GM23338 (cell line): Measurements from ENCODE around the gene PAQR9. TPM values are rescaled to one million over a fixed set of nuclear protein-coding genes. Genes with fewer than 3 reads are reported as not detected.

ENCODE experiments used
- ATAC-seq: fragments of 200-7000 bp; cut with Tn5 transposase; 3 replicates; pipeline ENCODE4 v1.9.1; 2020
- DNase-seq: peaks from one replicate; pipeline ENCODE4 v3.0.0-alpha.2; 2015; ENCODE audit warnings: low spot score
- H2AFZ ChIP-seq: fragments of 200-600 bp; sonication (generic); 2 replicates; pipeline ENCODE4 v1.8.0; 2016; ENCODE audit warnings: antibody characterized with exemption, mild to moderate bottlenecking, moderate library complexity
- H3F3A ChIP-seq: fragments of 200-600 bp; sonication (generic); replicated peaks from 2 replicates; pipeline ENCODE4 v1.8.0; 2017; ENCODE audit warnings: antibody characterized with exemption, mixed run types, low read depth
- H3K27ac ChIP-seq: fragments of 200-600 bp; sonication (generic); 2 replicates; pipeline ENCODE4 v1.6.1; 2016; ENCODE audit warnings: low read depth
- H3K27me3 ChIP-seq: fragments of 200-600 bp; sonication (generic); 2 replicates; pipeline ENCODE4 v1.8.0; 2016; ENCODE audit warnings: mild to moderate bottlenecking, mixed run types, moderate library complexity; ENCODE audit not compliant: insufficient read depth
- H3K36me3 ChIP-seq: fragments of 200-600 bp; sonication (generic); 2 replicates; pipeline ENCODE4 v1.8.0; 2016; ENCODE audit warnings: mild to moderate bottlenecking; ENCODE audit not compliant: insufficient read depth
- H3K4me1 ChIP-seq: fragments of 200-600 bp; sonication (generic); 2 replicates; pipeline ENCODE4 v1.8.0; 2016; ENCODE audit warnings: mild to moderate bottlenecking, moderate library complexity; ENCODE audit not compliant: insufficient read depth
- H3K4me2 ChIP-seq: fragments of 200-600 bp; sonication (generic); 2 replicates; pipeline ENCODE4 v1.7.1; 2017; ENCODE audit warnings: mixed run types
- H3K4me3 ChIP-seq: fragments of 200-600 bp; sonication (generic); 2 replicates; pipeline ENCODE4 v1.6.1; 2016; ENCODE audit warnings: mixed run types
- H3K79me2 ChIP-seq: fragments of 200-600 bp; sonication (generic); replicated peaks from 2 replicates; pipeline ENCODE4 v1.8.0; 2017; ENCODE audit warnings: mild to moderate bottlenecking; ENCODE audit not compliant: insufficient read depth
- H3K9me2 ChIP-seq: fragments of 200-600 bp; sonication (generic); 2 replicates; pipeline ENCODE4 v1.8.0; 2017; ENCODE audit not compliant: insufficient read depth
- H4K20me1 ChIP-seq: fragments of 200-600 bp; sonication (generic); replicated peaks from 2 replicates; pipeline ENCODE4 v1.8.0; 2017; ENCODE audit warnings: mild to moderate bottlenecking; ENCODE audit not compliant: insufficient read depth
- H3K27ac Mint-ChIP-seq: 2 replicates; pipeline ENCODE4 v1.8.0; 2020; ENCODE audit warnings: inconsistent platforms, mild to moderate bottlenecking, moderate library complexity, mixed read lengths
- H3K27me3 Mint-ChIP-seq: 3 replicates; pipeline ENCODE4 v1.8.0; 2022; ENCODE audit warnings: low read depth, mild to moderate bottlenecking, moderate library complexity, mixed read lengths, inconsistent platforms; ENCODE audit not compliant: insufficient read depth, poor library complexity
- H3K36me3 Mint-ChIP-seq: 3 replicates; pipeline ENCODE4 v1.8.0; 2021; ENCODE audit warnings: low read depth, mild to moderate bottlenecking, inconsistent platforms, moderate library complexity, mixed read lengths
- H3K4me1 Mint-ChIP-seq: 3 replicates; pipeline ENCODE4 v1.8.0; 2020; ENCODE audit warnings: mild to moderate bottlenecking, inconsistent platforms, mixed read lengths
- H3K4me3 Mint-ChIP-seq: 3 replicates; pipeline ENCODE4 v1.8.0; 2021; ENCODE audit warnings: moderate library complexity, mild to moderate bottlenecking, inconsistent platforms, mixed read lengths
- H3K9me3 Mint-ChIP-seq: 3 replicates; pipeline ENCODE4 v1.8.0; 2020; ENCODE audit warnings: moderate library complexity, mild to moderate bottlenecking, inconsistent platforms, mixed read lengths
- CTCF ChIP-seq, 2 experiments: fragments of 200-600 bp in 1 of 2; sonication (generic) in 1 of 2; conservative IDR thresholded peaks; 2 replicates each; pipeline versions ENCODE4 v1.5.1 to v1.6.1; 2016 to 2017; ENCODE audit warnings: antibody characterized with exemption in 2 of 2, low read depth in 2 of 2, mild to moderate bottlenecking in 2 of 2, moderate library complexity in 1 of 2
- ETS1 ChIP-seq: IDR thresholded peaks from 2 replicates; pipeline ENCODE4 v1.6.1; 2016; ENCODE audit warnings: antibody characterized with exemption
- JUNB ChIP-seq: IDR thresholded peaks from one replicate; pipeline ENCODE4 v1.6.1; 2016; ENCODE audit warnings: antibody characterized with exemption; ENCODE audit not compliant: unreplicated experiment
- POLR2AphosphoS5 ChIP-seq: IDR thresholded peaks from 2 replicates; pipeline ENCODE4 v1.6.1; 2016; ENCODE audit warnings: antibody characterized with exemption, low read depth
- REST ChIP-seq: IDR thresholded peaks from one replicate; pipeline ENCODE4 v1.6.1; 2018; ENCODE audit warnings: antibody characterized with exemption; ENCODE audit not compliant: unreplicated experiment
- ZNF114 ChIP-seq: fragments of 250-450 bp; sonication (Bioruptor Pico); IDR thresholded peaks from 2 replicates; pipeline ENCODE4 v1.5.0; 2020; ENCODE audit warnings: mild to moderate bottlenecking, moderate library complexity
- polyA plus RNA-seq: library from polyadenylated mRNA; unstranded; fragments of >200 nt; fragmentation: Nextera tagmentation; extraction: Ambion mirVana; gene quantifications from 2 replicates; pipeline ENCODE4 v1.2.1, GENCODE V29; 2016
- total RNA-seq: library from RNA; depleted of rRNA; stranded (reverse); fragments of >200 nt; shearing (Covaris generic); gene quantifications from 2 replicates; pipeline ENCODE4 v1.2.3, GENCODE V29; 2014

PAQR9 gene
- total and polyA plus RNA-seq, 2 experiments from 2014 or later: 2.0 to 2.3 TPM

GRCh38 chr3:142946861-142947260 is 16.6 kb downstream of the PAQR9 start:
- Histone ChIP-seq H3K36me3 (no peaks in the 10 kb centered on the region), H3K27me3 (peaks cover 23% of the 10 kb centered on the region), H3K27ac (no peak overlapping the region), H2AFZ (peak overlapping the region; percentile 96), H4K20me1 (no peaks in the 10 kb centered on the region), H3K4me2 (peak overlapping the region; percentile 74), H3K9me2 (no peaks in the 10 kb centered on the region), H3K79me2 (no peaks in the 10 kb centered on the region), H3K4me1 (peaks cover 8% of the 10 kb centered on the region; the same call in 1 of the 2 replicates), H3K4me3 (peak overlapping the region; percentile 48), H3F3A (no peaks in the 10 kb centered on the region)
- Mint-ChIP-seq H3K27ac (no peak overlapping the region), H3K27me3 (peaks cover 3% of the 10 kb centered on the region), H3K36me3 (no peaks in the 10 kb centered on the region), H3K4me3 (no peak overlapping the region), H3K4me1 (peaks cover 3% of the 10 kb centered on the region; the same call in 1 of the 3 replicates), H3K9me3 (no peaks in the 10 kb centered on the region)
- DNase-seq: peak; percentile 24
- ATAC-seq: peak; percentile 16; the same call in 1 of the 3 replicates
- TF ChIP-seq ZNF114: no peak
- TF ChIP-seq ETS1: no peak

GRCh38 chr3:142945023-142945422 is 18.5 kb downstream of the PAQR9 start:
- H3K27ac Mint-ChIP-seq: no peak overlapping the region
- DNase-seq: no peak
- H3K36me3 ChIP-seq: no peaks in the 10 kb centered on the region
- H3K27me3 Mint-ChIP-seq: peaks cover 5% of the 10 kb centered on the region
- no peak overlapping the region for H3K4me3 ChIP-seq
- H3K79me2 ChIP-seq: no peaks in the 10 kb centered on the region
- H3K27me3 ChIP-seq: peaks cover 23% of the 10 kb centered on the region
- H3K9me2 ChIP-seq: no peaks in the 10 kb centered on the region
- peaks cover 5% of the 10 kb centered on the region; the same call in 1 of the 3 replicates for H3K4me1 Mint-ChIP-seq
- no peaks in the 10 kb centered on the region for H3K36me3 Mint-ChIP-seq
- H3K27ac ChIP-seq: no peak overlapping the region
- H3K4me2 ChIP-seq: no peak overlapping the region
- no peak for ATAC-seq
- no peaks in the 10 kb centered on the region for H3K9me3 Mint-ChIP-seq
- H3K4me1 ChIP-seq: peaks cover 8% of the 10 kb centered on the region; the same call in 1 of the 2 replicates
- H3F3A ChIP-seq: no peaks in the 10 kb centered on the region
- H3K4me3 Mint-ChIP-seq: no peak overlapping the region
- TF ChIP-seq REST (no peak), CTCF (conservative IDR thresholded peaks at IDR 0.05; ENCODE audit: low read depth in 2 of 2) (no peak), POLR2AphosphoS5 (no peak), JUNB (no peak)
- no peak overlapping the region for H2AFZ ChIP-seq
- no peaks in the 10 kb centered on the region for H4K20me1 ChIP-seq
